GM18498 (cell line): ENCODE data around the gene PROKR2.

Source experiments
- ATAC-seq: cut with Tn5 transposase; IDR thresholded peaks from one replicate; pipeline ENCODE4 v1.9.1; 2021; ENCODE audit warnings: mild to moderate bottlenecking, moderate library complexity; ENCODE audit not compliant: unreplicated experiment

PROKR2 gene

GRCh38 chr20:5290596-5290995, 26.2 kb downstream of the PROKR2 start:
- ATAC-seq, result no peak

DNA sequence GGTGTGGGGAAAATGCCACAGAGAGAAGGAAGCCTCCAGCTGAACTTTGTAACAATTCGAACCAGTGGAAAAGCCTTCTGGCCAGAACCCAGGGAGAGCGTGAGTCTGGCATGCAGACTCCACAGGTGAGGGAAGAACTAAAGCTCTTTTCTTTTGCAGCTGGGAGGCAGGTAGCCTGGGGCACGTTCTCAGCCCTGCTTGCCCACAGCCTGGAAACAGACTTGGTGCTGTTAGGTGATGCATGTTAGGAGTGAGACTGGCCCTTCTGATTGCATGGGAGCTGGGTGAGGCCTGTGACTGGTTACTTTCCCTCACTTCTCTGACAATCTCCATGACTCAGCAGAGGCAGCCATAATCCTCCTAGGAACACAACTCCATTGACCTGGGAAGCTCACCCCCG, 34.2 kb downstream of the PROKR2 start:
- no peak for ATAC-seq

DNA sequence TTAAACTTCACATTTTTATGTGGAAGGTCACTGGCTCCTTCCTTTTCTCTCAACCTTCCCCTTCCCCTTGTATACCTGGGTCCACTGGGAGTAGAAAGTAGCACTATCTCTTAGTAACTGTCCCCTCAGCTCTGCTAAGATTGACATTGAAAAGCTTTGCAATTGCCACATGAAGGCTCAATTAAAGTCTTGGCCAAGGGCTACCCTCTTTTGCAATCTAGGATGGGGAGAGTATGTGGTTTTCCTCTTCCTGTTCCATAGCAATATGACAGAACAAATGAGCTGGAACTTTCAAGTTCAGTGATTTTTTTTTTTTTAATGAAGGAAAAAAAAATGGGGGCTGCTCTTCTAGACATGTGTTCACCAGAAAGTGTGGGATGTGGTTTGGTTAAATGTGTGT, 37.1 kb downstream of the PROKR2 start:
- ATAC-seq, result no peak

DNA sequence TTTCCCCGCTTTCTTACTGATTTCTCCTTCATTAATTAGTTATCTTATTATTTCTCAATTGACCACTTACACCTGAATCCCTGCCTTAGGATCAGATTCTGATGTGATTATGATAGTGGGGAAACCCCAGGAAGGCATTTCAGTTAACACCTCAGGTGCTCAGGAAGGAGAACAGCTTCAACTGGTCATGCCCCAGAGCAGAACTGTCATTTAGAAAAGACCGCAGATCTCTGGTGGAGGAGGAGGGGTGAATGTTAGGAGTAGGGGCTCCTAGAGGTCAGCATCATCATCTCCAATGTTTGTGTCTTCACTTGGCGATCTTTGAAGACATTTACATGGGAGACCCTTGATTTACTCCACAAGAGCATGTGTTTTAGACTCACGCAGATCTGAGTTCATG, 44.5 kb downstream of the PROKR2 start:
- ATAC-seq, result no peak

- ATAC-seq, result no peak
Measured at GRCh38 chr20:5270603-5271002, 46.2 kb downstream of the PROKR2 start.

DNA sequence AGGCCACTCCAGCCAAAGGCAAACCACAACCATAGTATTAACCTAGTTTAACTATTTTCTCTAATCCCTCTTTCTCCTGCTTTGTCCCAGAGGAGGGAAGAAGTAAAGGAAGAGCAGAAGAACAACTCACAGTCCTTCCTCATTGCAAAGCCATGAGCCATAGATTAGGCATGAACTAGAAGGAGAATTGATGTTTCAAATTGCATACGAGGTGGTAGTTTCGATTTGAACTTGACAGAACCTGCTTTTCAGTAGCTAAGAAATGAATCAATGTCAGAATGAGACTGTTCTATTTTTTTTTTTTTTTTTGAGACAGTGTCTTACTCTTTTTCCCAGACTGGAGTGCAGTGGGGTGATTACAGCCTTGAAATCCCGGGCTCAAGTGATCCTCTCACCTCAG, 48.3 kb downstream of the PROKR2 start:
- ATAC-seq, result no peak

- no peak for ATAC-seq
Measured at GRCh38 chr20:5267092-5267491, 49.7 kb downstream of the PROKR2 start.
